Measurements from ENCODE around the gene KRT14. TPM values are rescaled to one million over a fixed set of nuclear protein-coding genes. Genes with fewer than 3 reads are reported as not detected.

KRT14 gene
- total and polyA plus RNA-seq, 2 experiments from 2014 or later: not detected

Other genes starting within 250 kb of the KRT14 start
- gene KRT33A, start 236.1 kb downstream of the KRT14 start, total RNA-seq (2014; rRNA removed; shearing (Covaris generic)): not detected in 2 replicates
- gene KRT33A, start 236.1 kb downstream of the KRT14 start, polyA plus RNA-seq (2016; fragmentation: Nextera tagmentation; extraction: Ambion mirVana): not detected in 2 replicates
- not detected in 2 replicates for gene KRT33B, start 217.1 kb downstream of the KRT14 start, total RNA-seq (2014; rRNA removed; shearing (Covaris generic))
- gene KRT33B, start 217.1 kb downstream of the KRT14 start, polyA plus RNA-seq (2016; fragmentation: Nextera tagmentation; extraction: Ambion mirVana): not detected in 2 replicates
- gene KRT34, start 204.6 kb downstream of the KRT14 start, total RNA-seq (2014; rRNA removed; shearing (Covaris generic)): not detected in 2 replicates
- gene KRT34, start 204.6 kb downstream of the KRT14 start, polyA plus RNA-seq (2016; fragmentation: Nextera tagmentation; extraction: Ambion mirVana): not detected in 2 replicates
- gene KRT31, start 189.3 kb downstream of the KRT14 start, total RNA-seq (2014; rRNA removed; shearing (Covaris generic)): not detected in 2 replicates
- gene KRT31, start 189.3 kb downstream of the KRT14 start, polyA plus RNA-seq (2016; fragmentation: Nextera tagmentation; extraction: Ambion mirVana): not detected in 2 replicates
- gene KRT37, start 162.3 kb downstream of the KRT14 start, total RNA-seq (2014; rRNA removed; shearing (Covaris generic)): not detected in 2 replicates
- gene KRT37, start 162.3 kb downstream of the KRT14 start, polyA plus RNA-seq (2016; fragmentation: Nextera tagmentation; extraction: Ambion mirVana): not detected in 2 replicates
- not detected in 2 replicates for gene KRT38, start 145.9 kb downstream of the KRT14 start, total RNA-seq (2014; rRNA removed; shearing (Covaris generic))
- gene KRT38, start 145.9 kb downstream of the KRT14 start, polyA plus RNA-seq (2016; fragmentation: Nextera tagmentation; extraction: Ambion mirVana): not detected in 2 replicates
- gene KRT32, start 119.5 kb downstream of the KRT14 start, total RNA-seq (2014; rRNA removed; shearing (Covaris generic)): not detected in 2 replicates
- gene KRT32, start 119.5 kb downstream of the KRT14 start, polyA plus RNA-seq (2016; fragmentation: Nextera tagmentation; extraction: Ambion mirVana): not detected in 2 replicates
- gene KRT35, start 105.7 kb downstream of the KRT14 start, total RNA-seq (2014; rRNA removed; shearing (Covaris generic)): not detected in 2 replicates
- not detected in 2 replicates for gene KRT35, start 105.7 kb downstream of the KRT14 start, polyA plus RNA-seq (2016; fragmentation: Nextera tagmentation; extraction: Ambion mirVana)
- gene KRT36, start 97.0 kb downstream of the KRT14 start, total RNA-seq (2014; rRNA removed; shearing (Covaris generic)): not detected in 2 replicates
- gene KRT36, start 97.0 kb downstream of the KRT14 start, polyA plus RNA-seq (2016; fragmentation: Nextera tagmentation; extraction: Ambion mirVana): not detected in 2 replicates
- not detected in 2 replicates for gene KRT13, start 81.3 kb downstream of the KRT14 start, total RNA-seq (2014; rRNA removed; shearing (Covaris generic))
- gene KRT13, start 81.3 kb downstream of the KRT14 start, polyA plus RNA-seq (2016; fragmentation: Nextera tagmentation; extraction: Ambion mirVana): not detected in 2 replicates
- gene KRT15, start 68.0 kb downstream of the KRT14 start, total RNA-seq (2014; rRNA removed; shearing (Covaris generic)): 0.03 and 1.2 TPM in 2 replicates
- gene KRT15, start 68.0 kb downstream of the KRT14 start, polyA plus RNA-seq (2016; fragmentation: Nextera tagmentation; extraction: Ambion mirVana): not detected in 2 replicates
- gene KRT19, start 58.6 kb downstream of the KRT14 start, total RNA-seq (2014; rRNA removed; shearing (Covaris generic)): 109 and 134 TPM in 2 replicates
- 105 and 112 TPM in 2 replicates for gene KRT19, start 58.6 kb downstream of the KRT14 start, polyA plus RNA-seq (2016; fragmentation: Nextera tagmentation; extraction: Ambion mirVana)
- gene KRT9, start 14.8 kb downstream of the KRT14 start, total RNA-seq (2014; rRNA removed; shearing (Covaris generic)): not detected in 2 replicates
- gene KRT9, start 14.8 kb downstream of the KRT14 start, polyA plus RNA-seq (2016; fragmentation: Nextera tagmentation; extraction: Ambion mirVana): not detected in 2 replicates
- gene KRT16, start 25.9 kb upstream of the KRT14 start, total RNA-seq (2014; rRNA removed; shearing (Covaris generic)): not detected in 2 replicates
- not detected in 2 replicates for gene KRT16, start 25.9 kb upstream of the KRT14 start, polyA plus RNA-seq (2016; fragmentation: Nextera tagmentation; extraction: Ambion mirVana)
- 0.63 TPM in 1 of 2 replicates, not detected in the other for gene KRT17, start 37.7 kb upstream of the KRT14 start, total RNA-seq (2014; rRNA removed; shearing (Covaris generic))
- gene KRT17, start 37.7 kb upstream of the KRT14 start, polyA plus RNA-seq (2016; fragmentation: Nextera tagmentation; extraction: Ambion mirVana): 1.8 TPM in 2 replicates
- 270 and 272 TPM in 2 replicates for gene EIF1, start 102.0 kb upstream of the KRT14 start, total RNA-seq (2014; rRNA removed; shearing (Covaris generic))
- gene EIF1, start 102.0 kb upstream of the KRT14 start, polyA plus RNA-seq (2016; fragmentation: Nextera tagmentation; extraction: Ambion mirVana): 525 and 603 TPM in 2 replicates
- not detected in 2 replicates for gene GAST, start 125.4 kb upstream of the KRT14 start, total RNA-seq (2014; rRNA removed; shearing (Covaris generic))
- not detected in 2 replicates for gene GAST, start 125.4 kb upstream of the KRT14 start, polyA plus RNA-seq (2016; fragmentation: Nextera tagmentation; extraction: Ambion mirVana)
- 2.2 and 3.5 TPM in 2 replicates for gene HAP1, start 147.7 kb upstream of the KRT14 start, total RNA-seq (2014; rRNA removed; shearing (Covaris generic))
- gene HAP1, start 147.7 kb upstream of the KRT14 start, polyA plus RNA-seq (2016; fragmentation: Nextera tagmentation; extraction: Ambion mirVana): 1.4 and 1.6 TPM in 2 replicates
- 160 and 177 TPM in 2 replicates for gene JUP, start 199.8 kb upstream of the KRT14 start, total RNA-seq (2014; rRNA removed; shearing (Covaris generic))
- gene JUP, start 199.8 kb upstream of the KRT14 start, polyA plus RNA-seq (2016; fragmentation: Nextera tagmentation; extraction: Ambion mirVana): 45.5 and 47.2 TPM in 2 replicates
- gene P3H4, start 225.1 kb upstream of the KRT14 start, total RNA-seq (2014; rRNA removed; shearing (Covaris generic)): 27.9 and 33.3 TPM in 2 replicates
- 16.0 and 17.0 TPM in 2 replicates for gene P3H4, start 225.1 kb upstream of the KRT14 start, polyA plus RNA-seq (2016; fragmentation: Nextera tagmentation; extraction: Ambion mirVana)
- gene FKBP10, start 226.1 kb upstream of the KRT14 start, total RNA-seq (2014; rRNA removed; shearing (Covaris generic)): 137 and 151 TPM in 2 replicates
- 26.2 and 32.2 TPM in 2 replicates for gene FKBP10, start 226.1 kb upstream of the KRT14 start, polyA plus RNA-seq (2016; fragmentation: Nextera tagmentation; extraction: Ambion mirVana)
- 68.9 and 78.3 TPM in 2 replicates for gene NT5C3B, start 249.3 kb upstream of the KRT14 start, total RNA-seq (2014; rRNA removed; shearing (Covaris generic))
- 58.2 and 59.1 TPM in 2 replicates for gene NT5C3B, start 249.3 kb upstream of the KRT14 start, polyA plus RNA-seq (2016; fragmentation: Nextera tagmentation; extraction: Ambion mirVana)